NCI-H187 (cell line): ENCODE measurements around the gene EPB41L4A.
"Not testable (repeated sequence)": the region's sequence is repeated elsewhere in the genome, so short reads cannot be mapped to it uniquely, and the experiment has no call there.

Source experiments
- DNase-seq, 2 experiments: peaks; one replicate each; lab custom pipeline; 2025; lab: John Stamatoyannopoulos, UW

EPB41L4A gene, protein sequence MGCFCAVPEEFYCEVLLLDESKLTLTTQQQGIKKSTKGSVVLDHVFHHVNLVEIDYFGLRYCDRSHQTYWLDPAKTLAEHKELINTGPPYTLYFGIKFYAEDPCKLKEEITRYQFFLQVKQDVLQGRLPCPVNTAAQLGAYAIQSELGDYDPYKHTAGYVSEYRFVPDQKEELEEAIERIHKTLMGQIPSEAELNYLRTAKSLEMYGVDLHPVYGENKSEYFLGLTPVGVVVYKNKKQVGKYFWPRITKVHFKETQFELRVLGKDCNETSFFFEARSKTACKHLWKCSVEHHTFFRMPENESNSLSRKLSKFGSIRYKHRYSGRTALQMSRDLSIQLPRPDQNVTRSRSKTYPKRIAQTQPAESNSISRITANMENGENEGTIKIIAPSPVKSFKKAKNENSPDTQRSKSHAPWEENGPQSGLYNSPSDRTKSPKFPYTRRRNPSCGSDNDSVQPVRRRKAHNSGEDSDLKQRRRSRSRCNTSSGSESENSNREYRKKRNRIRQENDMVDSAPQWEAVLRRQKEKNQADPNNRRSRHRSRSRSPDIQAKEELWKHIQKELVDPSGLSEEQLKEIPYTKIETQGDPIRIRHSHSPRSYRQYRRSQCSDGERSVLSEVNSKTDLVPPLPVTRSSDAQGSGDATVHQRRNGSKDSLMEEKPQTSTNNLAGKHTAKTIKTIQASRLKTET

GRCh38 chr5:112419164-112419985 lies at the start of gene EPB41L4A:
Gene EPB41L4A, minus strand, starts transcription at chr5:112419277. Its CDS starts 238 bp downstream, at chr5:112419039.
- peak in 1 of 2 experiments; percentile 33 for DNase-seq

GRCh38 chr5:112467485-112467884 lies 48.4 kb upstream of the EPB41L4A start:
- no peak for DNase-seq

- not testable (repeated sequence) for DNase-seq
Measured at GRCh38 chr5:112466261-112466660, 47.2 kb upstream of the EPB41L4A start.

DNA sequence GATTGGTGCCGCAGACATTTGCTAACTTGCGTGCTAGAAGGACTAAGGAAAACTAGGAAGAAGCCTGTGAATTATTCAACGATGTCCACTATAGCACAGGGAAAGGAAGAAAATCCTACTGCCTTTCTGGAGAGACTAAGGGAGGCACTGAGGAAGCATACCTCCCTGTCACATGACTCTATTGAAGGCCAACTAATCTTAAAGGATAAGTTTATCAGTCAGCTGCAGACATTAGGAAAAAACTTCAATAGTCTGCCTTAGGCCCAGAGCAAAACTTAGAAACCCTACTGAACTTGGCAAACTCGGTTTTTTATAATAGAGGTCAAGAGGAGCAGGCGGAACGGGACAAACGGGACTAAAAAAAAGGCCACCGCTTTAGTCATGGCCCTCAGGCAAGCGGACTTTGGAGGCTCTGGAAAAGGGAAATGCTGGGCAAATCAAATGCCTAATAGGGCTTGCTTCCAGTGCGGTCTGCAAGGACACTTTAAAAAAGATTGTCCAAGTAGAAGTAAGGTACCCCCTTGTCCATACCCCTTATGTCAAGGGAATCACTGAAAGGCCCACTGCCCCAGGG lies 28.2 kb upstream of the EPB41L4A start:
- DNase-seq = not testable (repeated sequence)

DNA sequence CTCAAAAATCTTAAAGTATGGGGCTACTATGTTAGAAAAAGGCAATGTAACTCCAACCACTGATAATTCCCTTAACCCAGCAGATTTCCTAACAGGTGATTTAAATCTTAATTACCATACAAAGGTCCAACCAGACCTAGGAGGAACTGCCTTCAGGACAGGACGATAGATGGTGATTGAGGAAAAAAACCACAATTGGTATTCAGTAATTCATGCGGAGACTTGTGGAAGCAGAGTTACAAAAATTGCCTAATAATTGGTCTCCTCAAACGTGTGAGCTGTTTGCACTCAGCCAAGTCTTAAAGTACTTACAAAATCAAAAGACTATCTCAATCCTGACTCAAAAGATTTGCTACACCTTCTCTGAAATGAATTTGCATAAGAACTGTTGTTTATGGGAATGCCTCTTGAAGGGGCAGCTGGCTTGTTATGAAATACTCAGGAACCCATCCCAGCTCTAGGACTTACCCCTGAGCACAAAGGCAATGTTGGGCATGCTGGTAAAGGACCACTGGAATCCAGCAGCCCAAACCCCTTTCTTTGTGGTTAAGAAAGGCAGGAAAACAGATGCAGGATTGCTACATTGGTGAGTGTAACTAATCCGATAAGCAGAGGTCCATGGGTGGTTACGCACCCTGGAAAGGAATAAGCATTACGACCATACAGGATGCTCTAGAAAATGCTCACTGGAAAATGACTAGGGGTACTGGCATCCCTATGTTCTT lies 26.7 kb upstream of the EPB41L4A start:
- no peak for DNase-seq

GRCh38 chr5:112443932-112444331 lies 24.9 kb upstream of the EPB41L4A start:
- DNase-seq = not testable (repeated sequence)

DNA sequence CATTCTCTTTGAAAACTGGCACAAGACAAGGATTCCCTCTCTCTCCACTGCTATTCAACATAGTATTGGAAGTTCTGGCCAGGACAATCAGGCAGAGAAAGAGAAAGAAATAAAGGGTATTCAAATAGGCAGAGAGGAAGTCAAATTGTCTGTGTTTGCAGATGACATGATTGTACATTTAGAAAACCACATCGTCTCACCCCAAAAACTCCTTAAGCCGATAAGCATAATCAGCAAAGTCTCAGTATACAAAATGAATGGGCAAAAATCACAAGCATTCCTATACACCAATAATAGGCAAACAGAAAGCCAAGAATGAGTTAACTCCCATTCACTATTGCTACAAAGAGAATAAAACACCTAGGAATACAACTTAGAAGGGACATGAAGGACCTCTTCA lies 21.0 kb upstream of the EPB41L4A start:
- DNase-seq = no peak

DNA sequence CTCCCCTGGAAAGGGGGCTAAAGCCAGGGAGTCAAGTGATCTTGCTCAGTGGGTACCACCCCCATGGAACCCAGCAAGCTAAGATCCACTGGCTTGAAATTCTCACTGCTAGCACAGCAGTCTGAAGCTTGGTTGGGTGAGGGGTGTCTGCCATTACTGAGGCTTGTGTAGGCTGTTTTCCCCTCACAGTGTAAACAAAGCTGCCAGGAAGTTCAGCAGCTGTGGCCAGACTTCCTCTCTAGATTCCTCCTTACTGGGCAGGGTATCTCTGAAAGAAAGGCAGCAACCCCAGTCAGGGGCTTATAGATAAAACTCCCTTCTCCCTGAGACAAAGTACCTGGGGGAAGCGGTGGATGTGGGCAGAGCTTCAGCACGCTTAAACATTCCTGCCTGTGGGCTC lies 17.1 kb upstream of the EPB41L4A start:
- no peak for DNase-seq

GRCh38 chr5:112434641-112435040 lies 15.6 kb upstream of the EPB41L4A start:
- no peak for DNase-seq

DNA sequence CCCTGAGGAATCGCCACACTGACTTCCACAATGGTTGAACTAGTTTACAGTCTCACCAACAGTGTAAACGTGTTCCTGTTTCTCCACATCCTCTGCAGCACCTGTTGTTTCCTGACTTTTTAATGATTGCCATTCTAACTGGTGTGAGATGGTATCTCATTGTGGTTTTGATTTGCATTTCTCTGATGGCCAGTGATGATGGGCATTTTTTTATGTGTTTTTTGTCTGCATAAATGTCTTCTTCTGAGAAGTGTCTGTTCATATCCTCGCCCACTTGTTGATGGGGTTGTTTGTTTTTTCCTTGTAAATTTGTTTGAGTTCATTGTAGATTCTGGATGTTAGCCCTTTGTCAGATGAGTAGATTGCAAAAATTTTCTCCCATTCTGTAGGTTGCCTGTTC lies 7.1 kb upstream of the EPB41L4A start:
- not testable (repeated sequence) for DNase-seq

GRCh38 chr5:112419986-112420864 lies 1.1 kb upstream of the EPB41L4A start:
- DNase-seq = peak; percentile 65 to 84

DNA sequence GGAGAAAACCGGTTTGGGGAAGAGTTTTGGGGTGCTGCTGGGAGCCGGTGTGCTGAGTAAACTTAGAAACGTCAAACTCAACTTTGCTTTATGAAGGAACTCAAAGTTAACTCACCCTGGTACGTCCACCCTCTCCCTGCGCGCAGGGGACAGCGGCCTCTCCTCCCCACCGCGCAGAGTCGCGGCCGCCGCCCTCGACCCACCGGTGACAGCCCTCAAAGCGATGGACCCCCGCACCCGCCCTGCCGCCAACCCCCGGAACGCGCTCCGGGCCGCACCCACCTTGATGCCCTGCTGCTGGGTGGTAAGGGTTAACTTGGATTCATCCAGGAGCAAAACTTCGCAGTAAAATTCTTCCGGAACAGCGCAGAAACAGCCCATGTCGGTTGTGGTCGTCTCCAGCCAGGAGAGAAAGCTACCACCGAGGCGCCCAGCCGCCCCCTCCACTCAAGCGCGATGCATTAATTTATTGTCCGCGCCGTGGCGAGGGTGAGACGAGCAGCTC lies 366 bp downstream of the EPB41L4A start:
- no peak for DNase-seq

GRCh38 chr5:112417931-112418658 lies 982 bp downstream of the EPB41L4A start:
- peak in 1 of 2 experiments; percentile 12 for DNase-seq

DNA sequence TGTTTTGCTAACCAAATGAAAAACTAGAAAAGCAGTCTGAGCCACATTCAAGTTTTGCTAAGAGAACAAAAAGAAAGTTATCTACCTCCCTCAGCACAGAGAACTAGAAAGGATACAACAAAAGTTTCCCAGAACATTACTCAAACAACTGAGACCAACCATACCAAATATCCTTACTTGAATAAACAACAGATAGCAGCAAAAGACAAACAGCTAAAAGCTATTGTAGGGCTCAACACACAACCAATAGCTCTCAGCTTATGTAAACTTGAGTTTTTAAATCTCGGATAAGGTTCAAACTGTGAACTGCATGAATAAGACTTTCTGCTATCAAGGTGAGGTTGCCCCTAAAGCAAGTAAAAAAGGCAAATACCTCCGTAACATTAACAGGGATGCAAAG lies 3.5 kb downstream of the EPB41L4A start:
- DNase-seq = no peak

- DNase-seq = no peak
Measured at GRCh38 chr5:112413611-112414010, 5.5 kb downstream of the EPB41L4A start.

- DNase-seq = no peak
Measured at GRCh38 chr5:112412346-112412745, 6.7 kb downstream of the EPB41L4A start.

DNA sequence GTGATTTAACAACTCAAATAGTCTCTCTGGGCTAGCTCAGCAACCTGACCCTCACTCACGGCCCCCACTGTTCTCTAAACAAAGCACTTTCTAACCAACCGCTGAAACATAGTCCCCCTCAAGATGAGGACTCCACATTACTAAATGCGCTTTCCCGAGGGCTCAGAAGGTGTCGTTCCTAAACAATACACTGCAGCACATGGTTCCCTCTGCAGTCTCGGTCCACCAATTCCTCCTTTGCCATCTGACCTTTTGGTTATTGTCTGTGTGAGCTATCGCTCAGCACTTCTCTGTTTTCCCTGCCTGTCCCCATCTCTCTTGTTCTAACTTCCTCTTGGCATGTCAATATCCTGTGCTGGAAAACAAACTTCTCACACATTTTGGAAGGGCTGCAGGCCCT lies 7.2 kb downstream of the EPB41L4A start:
- no peak for DNase-seq

DNA sequence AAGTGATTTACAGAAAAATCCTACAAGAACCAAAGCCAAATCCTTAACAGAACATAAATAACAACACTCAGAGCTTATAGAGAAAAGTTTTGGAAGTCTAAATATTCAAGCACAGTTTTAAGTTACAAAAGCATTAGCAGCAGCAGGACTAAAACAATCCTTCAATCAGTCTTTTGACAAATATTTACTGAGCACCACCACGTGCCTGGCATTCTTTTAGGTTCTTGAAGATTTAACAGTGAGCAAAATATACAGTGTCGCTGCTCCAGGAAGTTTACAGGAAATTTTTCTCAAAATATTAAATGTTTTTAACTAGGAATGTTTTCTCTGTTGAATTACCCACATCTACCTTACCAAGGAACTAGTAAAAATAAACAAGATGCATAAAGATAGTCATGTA lies 11.4 kb downstream of the EPB41L4A start:
- DNase-seq = no peak

DNA sequence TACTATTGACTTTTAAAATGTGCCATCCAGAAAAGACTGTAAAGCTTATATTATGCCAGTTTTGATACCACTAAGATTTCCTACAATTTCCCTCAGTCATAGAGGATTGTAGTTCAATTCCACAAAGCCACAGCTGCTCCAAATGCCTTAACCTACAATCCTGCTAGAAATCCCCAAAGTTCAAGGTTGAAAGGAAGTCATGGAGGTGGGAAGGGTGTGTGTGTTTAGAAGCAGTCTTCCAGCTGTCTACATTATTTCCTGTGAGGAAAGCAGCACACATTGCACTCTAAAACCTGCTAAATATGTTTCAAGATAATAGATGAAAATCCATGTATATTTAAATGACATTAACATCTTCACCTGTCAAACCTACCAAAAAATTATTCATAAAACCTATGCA lies 11.8 kb downstream of the EPB41L4A start:
- DNase-seq = no peak
